Heart right ventricle (tissue), 16 donors: ENCODE data around the gene ST7. TPM values are rescaled to one million over a fixed set of nuclear protein-coding genes. Genes with fewer than 3 reads are reported as not detected.

Source experiments
- ATAC-seq, 8 donors: fragments of 200-7000 bp; cut with Tn5 transposase; one replicate each; pipeline ENCODE4 v1.9.1; 2020; ENCODE audit warnings: mild to moderate bottlenecking in 8 of 8, moderate library complexity in 8 of 8, moderate number of reproducible peaks in 1 of 8
- DNase-seq, 2 donors: peaks; one replicate each; pipeline ENCODE4 v3.0.0-alpha.2; 2020
- H3K27ac ChIP-seq, 10 donors: fragments of 200-600 bp; sonication (generic) in 2 of 10; one replicate each; pipeline versions ENCODE4 v1.5.0 to v1.8.0; 2020 to 2022; ENCODE audit warnings: mild to moderate bottlenecking in 3 of 10
- H3K27me3 ChIP-seq, 7 donors: fragments of 200-600 bp; one replicate each; pipeline ENCODE4 v1.8.0; 2021 to 2022; ENCODE audit warnings: mild to moderate bottlenecking in 2 of 7
- H3K36me3 ChIP-seq, 9 donors: fragments of 200-600 bp; sonication (generic) in 1 of 9; one replicate each; pipeline versions ENCODE4 v1.5.0 to v1.8.0; 2020 to 2022; ENCODE audit warnings: mild to moderate bottlenecking in 2 of 9
- H3K4me1 ChIP-seq, 9 donors: fragments of 200-600 bp; sonication (generic) in 1 of 9; one replicate each; pipeline versions ENCODE4 v1.5.0 to v1.8.0; 2020 to 2022; ENCODE audit warnings: mild to moderate bottlenecking in 4 of 9
- H3K4me3 ChIP-seq, 10 donors: fragments of 200-600 bp; sonication (generic) in 2 of 10; one replicate each; pipeline versions ENCODE4 v1.5.0 to v1.8.0; 2020 to 2022; ENCODE audit warnings: mild to moderate bottlenecking in 7 of 10, moderate library complexity in 2 of 10
- H3K9me3 ChIP-seq, 11 donors: fragments of 200-600 bp in 10 of 11; sonication (generic) in 2 of 11; one replicate each; pipeline versions ENCODE4 v1.5.0 to v1.8.0; 2013 to 2022; ENCODE audit warnings: mild to moderate bottlenecking in 2 of 11, control low read depth in 1 of 11, moderate library complexity in 1 of 11
- CTCF ChIP-seq, 9 donors: fragments of 200-600 bp; sonication (generic) in 2 of 9; IDR thresholded peaks; one replicate each; pipeline versions ENCODE4 v1.5.0 to v1.8.0; 2021 to 2022; ENCODE audit warnings: antibody characterized with exemption in 9 of 9, mild to moderate bottlenecking in 5 of 9, moderate library complexity in 1 of 9
- whole genome bisulfite sequencing, 2 donors: extraction: QIAGEN DNeasy Blood & Tissue Kit; methylation state at CpG; one replicate each; pipeline ENCODE4 v1.1.7; 2013; ENCODE audit warnings: inconsistent platforms in 1 of 2; 5-methylcytosine and 5-hydroxymethylcytosine counted together
- intact Hi-C, 10 donors: fragments of 100-400 bp; cut with DNase I; formaldehyde crosslinking; loops; one replicate each; pipeline versions ENCODE4 v1.11.1 to v1.14.2; 2022
- polyA plus RNA-seq, 2 donors: library from polyadenylated mRNA; stranded (reverse); fragments of 200-250 nt; gene quantifications; one replicate each; pipeline ENCODE4 v1.2.3, GENCODE V29; 2013
- total RNA-seq, 10 donors: library from RNA; stranded (reverse); fragmentation: NEBNext Ultra II Directional in 3 of 10; extraction: Animal tissue kit (Norgen Biotek cat#: 25700) in 3 of 10; gene quantifications; one replicate each; pipeline versions ENCODE4 v1.2.1 to v1.2.4, GENCODE V29; 2021 to 2023
- donor health status: Arrhythmogenic right ventricular cardiomyopathy.
- donor health status: ischemic (EF 13 %, LVEDD 7.1; RV severe dilation, severe dysfunction).
- donor health status: healthy with polysubstance abuse.
- donor health status: DM: no; HTN: yes; CAD: no.
- donor health status: DM: no; HTN: no; CAD: no.
- donor health status: ischemic (EF 25% LVEDD 6.9; RV normal size, moderate dysfunction).
- donor health status: ischemic (EF 25% LVEDD 5.7; RV mildly dilated, moderate dysfunction).
- donor health status: healthy.
- donor health status: DM: yes; HTN: yes; CAD: no.
- donor health status: Ischemic cardiomyopathy.
- donor health status: ischemic (EF 35%, LVEDD 5.7; RV mildly dilated, moderate dysfunction).
- donor health status: nonischemic (EF 11% LVEDD 7.7; RV severe dilation, severe dysfunction).
- donor health status: DM: yes; HTN: yes; CAD: no.
- donor health status: PGD.
- donor health status: ischemic (EF 29% LVEDD 5.4; RV normal size, mild dysfunction).
- donor health status: nonischemic (EF 23%, LVEDD 6.1; RV moderate dilation, normal function).

Gene ST7
- total and polyA plus RNA-seq, 12 donors = 20.1 to 40.2 (median 23.4) TPM

- Histone ChIP-seq H3K36me3 (peaks cover 0 to 34% (median 0%) of the 10 kb centered on the region in 9 donors), H3K9me3 (no peaks in the 10 kb centered on the region), H3K4me1 (peaks cover 0 to 11% (median 0%) of the 10 kb centered on the region in 9 donors), H3K27me3 (no peaks in the 10 kb centered on the region), H3K4me3 (no peak overlapping the region), H3K27ac (no peak overlapping the region)
- DNase-seq (no peak), ATAC-seq (no peak)
- TF ChIP-seq CTCF (IDR thresholded peaks at IDR 0.05) = no peak
- WGBS, 2 donors = 94% methylated on average over 2 of the region's 2 CpGs
- intact Hi-C loops = no loop called here
Observed at GRCh38 chr7:117205873-117206272, 252.6 kb downstream of the ST7 start.

DNA sequence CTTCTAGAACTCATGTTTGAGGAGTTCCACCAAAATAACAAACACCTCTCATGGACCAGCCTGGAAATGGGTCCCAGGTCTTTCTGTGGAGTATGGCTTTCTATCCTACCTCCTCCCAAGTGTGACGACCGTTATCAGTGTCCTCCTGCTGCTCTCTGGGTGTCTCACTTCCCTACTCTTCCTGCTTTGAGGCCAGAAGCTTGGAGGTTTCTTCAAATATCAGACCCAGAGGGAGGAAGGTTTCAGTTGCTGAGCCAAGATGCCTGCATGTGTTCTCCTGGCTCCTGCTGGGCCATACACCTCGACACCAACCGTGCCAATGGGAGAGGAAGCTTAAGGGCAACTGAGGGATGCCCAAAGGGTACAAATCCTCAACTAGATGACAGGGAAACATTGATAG lies 255.0 kb downstream of the ST7 start:
- WGBS, 2 donors = 75 to 81% methylated on average over 4 of the region's 4 CpGs
- Histone ChIP-seq H3K36me3 (peaks cover 0 to 29% (median 0%) of the 10 kb centered on the region in 9 donors), H3K4me1 (peaks cover 0 to 9% (median 0%) of the 10 kb centered on the region in 9 donors), H3K9me3 (no peaks in the 10 kb centered on the region), H3K27me3 (no peaks in the 10 kb centered on the region), H3K27ac (no peak overlapping the region), H3K4me3 (no peak overlapping the region)
- TF ChIP-seq CTCF (IDR thresholded peaks at IDR 0.05) = no peak
- ATAC-seq (no peak), DNase-seq (no peak)
- intact Hi-C loops = no loop called here

DNA sequence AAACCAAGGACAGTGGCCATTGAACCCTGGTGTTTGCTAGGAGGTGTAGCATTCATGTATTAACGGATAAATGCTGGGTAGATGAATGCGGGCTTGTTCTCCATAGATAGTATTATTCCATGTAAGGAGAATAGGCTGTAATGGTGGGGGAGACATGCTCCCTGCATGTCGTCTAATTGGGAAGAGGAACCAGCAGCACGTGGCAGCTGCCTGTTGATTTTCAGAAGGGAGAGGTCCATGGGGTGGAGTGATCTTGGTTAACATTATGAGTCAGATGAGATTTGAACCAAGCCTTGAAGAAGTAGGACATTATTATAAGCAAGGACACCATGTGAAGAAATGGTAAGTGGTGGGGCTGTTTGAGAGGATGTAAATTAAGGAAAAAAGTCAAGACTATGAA lies 257.1 kb downstream of the ST7 start:
- Histone ChIP-seq H3K27me3 (no peaks in the 10 kb centered on the region), H3K27ac (no peak overlapping the region), H3K36me3 (peaks cover 0 to 21% (median 0%) of the 10 kb centered on the region in 9 donors), H3K4me3 (no peak overlapping the region), H3K9me3 (no peaks in the 10 kb centered on the region), H3K4me1 (no peaks in the 10 kb centered on the region)
- no peak for ATAC-seq
- intact Hi-C loops = loop anchor here in 5 of 10 donors (5.0 to 10.0 kb wide), 3 partner anchors 172 to 177 kb away; no protein-coding TSS in a partner anchor
- DNase-seq = no peak
- no peak for TF ChIP-seq CTCF (IDR thresholded peaks at IDR 0.05)
- 93 to 95% methylated on average over 4 of the region's 4 CpGs for WGBS, 2 donors

DNA sequence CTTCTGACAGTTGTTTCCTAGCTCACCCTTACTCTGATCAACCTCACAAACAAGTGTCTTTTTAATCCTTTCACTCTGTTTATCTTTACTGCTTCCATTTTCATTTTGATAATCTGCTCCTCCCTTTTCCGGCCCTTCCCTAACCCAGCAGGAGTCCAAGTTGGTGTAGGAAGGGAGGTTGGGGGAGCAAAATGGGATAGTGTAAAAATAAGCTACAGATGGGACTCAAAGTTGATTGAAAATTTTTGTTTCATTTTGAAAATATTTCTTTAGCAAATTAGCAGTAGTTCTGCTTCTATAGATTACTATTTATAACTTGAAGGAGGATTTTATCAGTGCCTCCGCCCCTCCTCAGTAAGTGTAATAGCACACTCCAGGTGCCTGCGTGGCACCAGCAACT lies 257.6 kb downstream of the ST7 start:
- ATAC-seq (no peak), DNase-seq (no peak)
- Histone ChIP-seq H3K4me1 (no peaks in the 10 kb centered on the region), H3K27ac (no peak overlapping the region), H3K9me3 (no peaks in the 10 kb centered on the region), H3K4me3 (no peak overlapping the region), H3K36me3 (peaks cover 0 to 21% (median 0%) of the 10 kb centered on the region in 9 donors), H3K27me3 (no peaks in the 10 kb centered on the region)
- intact Hi-C loops = loop anchor here in 5 of 10 donors (5.0 to 10.0 kb wide), 3 partner anchors 171 to 176 kb away; no protein-coding TSS in a partner anchor
- TF ChIP-seq CTCF (IDR thresholded peaks at IDR 0.05) = no peak
- 78 to 83% methylated on average over 3 of the region's 3 CpGs for WGBS, 2 donors
